Measurements from ENCODE around the gene FBXL5. TPM values are rescaled to one million over a fixed set of nuclear protein-coding genes. Genes with fewer than 3 reads are reported as not detected.

FBXL5 gene
- total and polyA plus RNA-seq, 2 of the 13 experiments (the other 11 are each of a cell fraction or from before 2014, with no cell fraction given), result 17.4 to 45.3 TPM

GRCh38 chr4:15702941-15703403, 47.8 kb upstream of the FBXL5 start, which contains the start of gene BST1:
TSS of gene BST1 (plus strand) at chr4:15703065. CDS start at chr4:15703145, 80 bp downstream.
- in situ Hi-C loops (cut with HindIII; ENCODE audit: extremely low pct_ligation_motif_present, low pct_unique_long_range_greater_than_20kb) (no loop called here), intact Hi-C loops (cut with micrococcal nuclease; ENCODE audit: unreplicated experiment) (no loop called here)
- H3K4me3 ChIP-seq (replicated peaks in 1 of 3; ENCODE audit: insufficient read depth in 1 of 3, low read depth in 2 of 3, low read length in 3 of 3), result no peak within 1 kb of the TSS
- H4K20me1 ChIP-seq (ENCODE audit: insufficient read depth, low read length), result no peaks in the 10 kb centered on the region
- no peaks in the 10 kb centered on the region for H3K79me2 ChIP-seq (ENCODE audit: insufficient read depth, low read length)
- peaks cover 4% of the 10 kb centered on the region; the same call in 1 of the 2 replicates for H3K9me3 ChIP-seq (ENCODE audit: low read length)
- BruUV-seq (replicated peaks), result no TSS peak
- WGBS (ENCODE audit: low lambda C conversion rate), result 98% methylated on average over 43 of the region's 43 CpGs
- ChIA-PET POLR2A (no interaction called here), CTCF (ENCODE audit: low intra/inter-chr PET ratio, low total read pairs) (no interaction called here)
- no peak for TF ChIP-seq ZNF383 (CRISPR knock-in tag; IDR thresholded peaks at IDR 0.05; ENCODE audit: borderline replicate concordance)
- TF ChIP-seq ZNF782 (CRISPR knock-in tag; IDR thresholded peaks at IDR 0.05; ENCODE audit: borderline replicate concordance), result no peak
- peak; percentile 27; the same call in 1 of the 2 replicates for TF ChIP-seq ZBTB33 (CRISPR knock-in tag; IDR thresholded peaks at IDR 0.05)
- no peak within 1 kb of the TSS for H3K4me2 ChIP-seq (ENCODE audit: low read depth, low read length)
- no peak within 1 kb of the TSS for H2AFZ ChIP-seq (ENCODE audit: low read length)
- FAIRE-seq, result no peak
- no peak within 1 kb of the TSS for H3K9ac ChIP-seq (ENCODE audit: insufficient read depth, low read depth, low read length)
- H3K4me1 ChIP-seq (ENCODE audit: insufficient read depth, low read length), result peaks cover 56% of the 10 kb centered on the region
- H3K36me3 ChIP-seq (replicated peaks in 1 of 2; ENCODE audit: control insufficient read depth in 1 of 2, insufficient read depth in 2 of 2, low read length in 2 of 2), result no peaks in the 10 kb centered on the region
- H3K27me3 ChIP-seq (ENCODE audit: control insufficient read depth in 1 of 2, insufficient read depth in 2 of 2, low read length in 2 of 2), result no peaks in the 10 kb centered on the region
- DNase-seq (ENCODE audit: low spot score), result no peak
- no peak within 1 kb of the TSS for H3K27ac ChIP-seq (ENCODE audit: extremely low read length, insufficient read depth, low read length)
- ATAC-seq, result no peak

- no peak for FAIRE-seq
- POLR2A ChIA-PET, result no interaction called here
- no peaks in the 10 kb centered on the region for H3K36me3 ChIP-seq (replicated peaks in 1 of 2; ENCODE audit: control insufficient read depth in 1 of 2, insufficient read depth in 2 of 2, low read length in 2 of 2)
- H3K27ac ChIP-seq (ENCODE audit: extremely low read length, insufficient read depth, low read length), result no peak overlapping the region
- BruUV-seq (replicated peaks), result no TSS peak
- CTCF ChIA-PET (ENCODE audit: low intra/inter-chr PET ratio, low total read pairs), result no interaction called here
- H3K4me3 ChIP-seq (replicated peaks in 1 of 3; ENCODE audit: insufficient read depth in 1 of 3, low read depth in 2 of 3, low read length in 3 of 3), result no peak overlapping the region
- peaks cover 29% of the 10 kb centered on the region for H3K4me1 ChIP-seq (ENCODE audit: insufficient read depth, low read length)
- 97% methylated on average over 1 of the region's 1 CpG for WGBS (ENCODE audit: low lambda C conversion rate)
- H3K27me3 ChIP-seq (ENCODE audit: control insufficient read depth in 1 of 2, insufficient read depth in 2 of 2, low read length in 2 of 2), result no peaks in the 10 kb centered on the region
- no peak overlapping the region for H3K9ac ChIP-seq (ENCODE audit: insufficient read depth, low read depth, low read length)
- H3K79me2 ChIP-seq (ENCODE audit: insufficient read depth, low read length), result no peaks in the 10 kb centered on the region
- in situ Hi-C loops (cut with HindIII; ENCODE audit: extremely low pct_ligation_motif_present, low pct_unique_long_range_greater_than_20kb), result no loop called here
- no peak for DNase-seq (ENCODE audit: low spot score)
- H3K4me2 ChIP-seq (ENCODE audit: low read depth, low read length), result no peak overlapping the region
- H2AFZ ChIP-seq (ENCODE audit: low read length), result no peak overlapping the region
- peaks cover under 1% of the 10 kb centered on the region; the same call in 1 of the 2 replicates for H3K9me3 ChIP-seq (ENCODE audit: low read length)
- no peaks in the 10 kb centered on the region for H4K20me1 ChIP-seq (ENCODE audit: insufficient read depth, low read length)
- intact Hi-C loops (cut with micrococcal nuclease; ENCODE audit: unreplicated experiment), result no loop called here
- no peak for ATAC-seq
- TF ChIP-seq HCFC1 (IDR thresholded peaks at IDR 0.05; ENCODE audit: low read depth, low read length) (no peak), ZNF12 (CRISPR knock-in tag; IDR thresholded peaks at IDR 0.05) (no peak), HHEX (CRISPR knock-in tag; IDR thresholded peaks at IDR 0.05) (no peak), ZFP36 (IDR thresholded peaks at IDR 0.05; ENCODE audit: borderline replicate concordance, low read depth, low read length, partially characterized antibody) (no peak), ZNF503 (CRISPR knock-in tag; IDR thresholded peaks at IDR 0.05) (no peak), ZNF354B (CRISPR knock-in tag; IDR thresholded peaks at IDR 0.05) (no peak), ZNF264 (CRISPR knock-in tag; IDR thresholded peaks at IDR 0.05) (no peak), ZNF569 (CRISPR knock-in tag; IDR thresholded peaks at IDR 0.05; ENCODE audit: borderline replicate concordance) (no peak), ZNF225 (CRISPR knock-in tag; IDR thresholded peaks at IDR 0.05) (no peak)
- TF ChIP-seq, protein P1, sequence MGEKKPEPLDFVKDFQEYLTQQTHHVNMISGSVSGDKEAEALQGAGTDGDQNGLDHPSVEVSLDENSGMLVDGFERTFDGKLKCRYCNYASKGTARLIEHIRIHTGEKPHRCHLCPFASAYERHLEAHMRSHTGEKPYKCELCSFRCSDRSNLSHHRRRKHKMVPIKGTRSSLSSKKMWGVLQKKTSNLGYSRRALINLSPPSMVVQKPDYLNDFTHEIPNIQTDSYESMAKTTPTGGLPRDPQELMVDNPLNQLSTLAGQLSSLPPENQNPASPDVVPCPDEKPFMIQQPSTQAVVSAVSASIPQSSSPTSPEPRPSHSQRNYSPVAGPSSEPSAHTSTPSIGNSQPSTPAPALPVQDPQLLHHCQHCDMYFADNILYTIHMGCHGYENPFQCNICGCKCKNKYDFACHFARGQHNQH (CRISPR knock-in tag; IDR thresholded peaks at IDR 0.05), result no peak
These were observed 41.7 kb upstream of the FBXL5 start for GRCh38 chr4:15696866-15697265.
